Stimulated activated CD4-positive, alpha-beta T cell treated with anti-CD3 and anti-CD28 coated beads, Interleukin-4, amount 100 ng/mL, for 1 hour (primary cell): ENCODE results near the gene STK38L.
A peak's percentile ranks its signal among the peaks of the same experiment; 100 is the strongest.

Source experiments
- DNase-seq: peaks from one replicate; pipeline ENCODE4 v3.0.0-alpha.2; 2020

STK38L gene

DNA sequence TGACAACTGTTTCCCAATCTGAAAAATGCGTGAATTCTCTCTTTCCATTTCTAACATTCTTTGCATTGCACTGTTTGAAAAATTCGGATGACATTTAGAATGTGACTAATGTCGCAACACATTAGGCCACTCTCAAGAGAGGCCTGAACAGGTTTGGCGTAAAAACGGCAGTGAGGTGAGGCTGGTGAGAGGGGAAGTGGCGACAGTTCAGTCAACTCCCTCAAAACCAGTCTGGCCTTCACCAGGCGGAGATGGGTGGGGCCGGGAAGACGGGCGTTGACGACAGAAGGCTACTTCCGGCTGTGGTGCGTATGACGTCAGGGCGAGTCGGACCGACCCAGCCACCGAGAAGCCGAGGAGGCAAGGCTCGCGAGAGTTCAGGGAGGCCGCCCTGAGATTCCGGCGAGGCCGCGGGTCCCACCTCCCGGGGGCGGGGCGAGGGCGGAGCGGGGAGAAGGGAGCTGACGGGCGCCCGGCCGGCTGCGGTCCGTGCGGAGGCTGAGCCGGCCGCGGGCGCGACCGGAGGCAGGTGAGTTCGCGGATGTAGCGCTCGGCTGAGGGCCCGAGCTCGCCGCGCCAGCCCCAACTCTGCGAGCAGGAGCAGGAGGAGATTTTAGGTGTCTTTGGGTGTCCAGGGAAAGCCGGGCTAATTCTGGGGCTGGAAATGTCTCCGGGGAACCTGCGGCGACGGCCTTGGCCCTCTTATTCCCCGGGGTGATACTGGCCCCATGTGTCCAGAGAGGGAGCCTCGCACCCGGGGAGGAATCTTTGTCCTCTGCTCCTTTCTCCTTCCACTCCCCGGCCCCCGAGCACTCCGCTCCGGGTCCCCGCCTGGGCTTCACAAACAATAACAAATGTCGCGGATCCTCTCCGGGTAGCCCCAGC lies at the start of gene STK38L:
TSS of gene STK38L (plus strand) at position 483 of the 885 bp plus-strand sequence. CDS start 53,435 bp downstream, outside the sequence.
- peak; percentile 99 for DNase-seq

DNA sequence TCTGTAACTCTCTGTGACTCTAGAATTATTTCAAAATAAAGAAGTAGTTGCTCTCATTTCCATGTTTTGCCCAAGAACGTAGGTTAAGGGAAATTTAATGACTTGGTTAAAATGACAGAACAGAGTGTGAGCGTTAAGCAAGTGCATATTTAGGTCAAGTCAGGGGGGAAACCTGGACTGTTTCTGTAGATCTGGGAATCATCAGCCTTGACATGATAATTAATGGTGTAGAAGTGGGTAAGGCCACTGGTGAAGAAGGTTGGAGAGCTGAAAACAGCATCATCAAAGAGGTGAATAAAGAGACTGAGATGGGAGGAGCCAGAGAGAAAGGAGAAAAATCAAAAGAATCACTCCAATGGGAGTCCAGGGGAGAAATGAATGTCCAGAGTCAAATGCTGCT lies 49.4 kb upstream of the STK38L start:
- DNase-seq = no peak

DNA sequence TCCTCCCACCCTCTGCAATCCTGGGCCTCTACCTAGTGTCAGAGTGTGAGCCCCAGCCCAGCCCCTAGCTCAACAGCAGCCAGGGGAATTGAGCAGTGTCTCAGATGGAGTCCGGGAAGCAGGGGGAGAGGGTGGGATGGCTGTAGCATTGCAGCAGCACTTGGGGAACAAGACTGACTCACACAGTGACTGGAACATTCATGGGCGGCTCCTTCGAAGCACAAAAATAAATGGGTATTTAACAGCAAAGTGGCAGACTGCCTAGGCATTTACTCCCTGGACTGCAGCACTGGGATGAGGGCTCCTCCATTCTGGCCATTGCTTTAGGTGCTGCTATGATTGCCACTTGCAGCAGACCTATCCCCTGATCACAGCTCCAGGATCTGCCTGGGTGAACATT lies 46.0 kb upstream of the STK38L start:
- DNase-seq = no peak

DNA sequence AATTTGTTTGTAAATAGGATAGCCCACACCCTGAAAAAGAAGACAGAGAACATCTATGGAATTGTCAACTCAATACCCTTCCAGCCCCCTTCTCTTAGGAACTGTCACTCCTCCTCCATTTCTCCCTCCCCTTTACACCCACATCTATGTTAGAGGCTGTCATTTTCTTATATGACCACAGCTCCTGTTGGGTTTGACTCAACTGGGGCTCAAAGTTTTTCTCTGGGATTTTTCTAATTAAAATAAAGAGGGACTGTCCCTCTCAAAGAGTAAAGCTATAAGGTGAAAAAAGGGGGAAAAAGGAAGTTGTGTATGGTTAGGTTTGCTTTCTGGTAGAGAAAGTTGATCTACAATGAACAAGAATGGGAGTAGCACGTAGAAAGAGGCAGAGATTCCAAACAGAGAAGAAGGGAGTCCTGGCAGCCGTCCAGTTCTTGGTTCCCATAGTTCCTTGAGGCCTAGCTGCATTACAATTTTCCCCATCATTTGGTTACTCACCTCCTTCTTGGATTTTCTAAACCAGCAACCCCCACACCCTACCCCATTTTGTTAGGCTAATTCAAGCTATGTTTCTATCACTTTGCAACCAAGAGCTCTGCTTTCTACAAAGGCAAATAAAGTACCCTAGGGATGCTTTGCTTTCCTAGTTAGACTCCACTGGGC lies 44.3 kb upstream of the STK38L start:
- no peak for DNase-seq

DNA sequence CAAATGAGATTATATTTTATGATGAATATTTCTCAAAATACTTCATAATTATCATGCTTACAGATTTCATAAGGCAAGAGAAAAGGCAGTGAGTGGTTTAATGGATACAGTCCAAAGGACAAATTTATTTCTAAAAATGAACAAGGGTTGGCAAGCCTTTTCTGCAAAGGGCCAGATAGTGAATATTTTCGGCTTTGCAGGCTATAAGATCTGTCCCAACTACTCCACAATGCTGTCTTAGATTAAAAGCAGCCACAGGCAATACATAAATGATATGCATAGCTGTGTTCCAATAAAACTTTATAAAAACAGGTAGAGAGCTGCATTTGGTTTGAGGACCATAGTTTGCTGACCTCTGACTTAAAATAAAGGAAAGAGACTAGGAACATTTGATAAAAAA lies 42.9 kb upstream of the STK38L start:
- DNase-seq = no peak

DNA sequence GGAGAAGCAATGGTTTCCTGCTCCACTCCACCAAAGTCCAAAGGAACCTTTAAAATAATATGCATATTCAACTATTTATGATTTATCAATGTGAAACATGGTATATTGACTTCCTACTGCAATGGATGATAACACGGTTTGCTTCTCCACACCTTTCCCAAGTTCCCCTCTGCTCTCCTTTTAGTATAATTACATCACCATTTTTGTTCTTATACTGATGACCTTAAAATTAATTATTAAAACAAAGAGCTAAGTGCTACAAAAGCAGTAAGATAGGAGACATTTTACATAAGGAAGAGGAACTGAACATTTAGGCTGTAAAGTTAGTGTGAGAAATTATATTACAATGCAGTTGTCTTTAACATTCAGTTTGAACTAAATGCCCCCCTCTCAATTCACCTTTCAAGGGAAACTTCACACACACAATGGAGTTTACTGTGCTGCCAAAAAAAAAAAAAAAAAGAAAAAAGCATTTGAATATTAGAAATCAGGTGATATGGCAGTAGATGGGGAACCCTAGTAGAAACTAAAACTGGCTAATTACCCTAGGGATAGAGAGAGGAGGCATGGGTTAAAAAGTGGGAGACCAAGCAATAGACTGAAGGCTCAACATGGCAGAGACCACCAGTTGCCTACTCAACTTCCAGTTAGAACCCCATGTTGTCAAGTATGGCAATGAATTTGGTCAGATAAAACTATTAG lies 37.1 kb upstream of the STK38L start:
- no peak for DNase-seq

DNA sequence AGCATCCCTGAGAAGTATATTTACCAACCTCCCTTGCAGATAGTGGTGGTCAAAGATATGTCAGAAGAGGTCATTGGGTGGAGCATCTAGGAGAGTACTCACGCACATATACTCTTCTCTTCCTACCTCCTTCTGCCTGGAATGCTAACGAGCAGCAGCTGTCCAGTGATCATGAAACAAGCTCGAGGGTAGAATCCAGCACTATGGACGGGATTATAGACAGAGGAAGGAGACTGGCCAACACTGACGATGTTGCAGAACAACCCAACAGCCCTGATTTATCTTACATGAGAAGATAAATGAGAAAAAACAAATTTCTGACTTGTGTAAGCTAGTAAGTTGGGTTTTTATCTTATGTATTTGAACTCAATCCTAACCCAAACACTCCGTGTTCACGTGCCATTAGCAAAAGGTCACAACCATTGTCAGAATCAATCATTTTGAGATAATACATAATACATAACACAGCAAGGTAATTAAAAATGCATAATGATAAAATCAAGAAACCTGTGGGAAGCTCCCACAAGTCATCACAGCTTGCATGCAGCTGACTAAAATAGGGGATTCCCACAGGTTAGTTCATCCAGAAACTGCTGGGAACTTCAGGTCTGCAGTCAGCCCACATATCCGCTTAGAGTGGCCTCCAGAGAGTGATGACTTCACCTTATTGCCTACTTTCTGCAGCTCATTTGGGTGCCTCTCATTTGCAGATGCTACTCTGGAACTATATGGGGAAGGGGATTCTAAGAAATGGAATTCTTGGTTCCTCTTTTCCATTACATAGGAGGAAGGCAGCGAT lies 36.3 kb upstream of the STK38L start:
- DNase-seq = peak; percentile 11

DNA sequence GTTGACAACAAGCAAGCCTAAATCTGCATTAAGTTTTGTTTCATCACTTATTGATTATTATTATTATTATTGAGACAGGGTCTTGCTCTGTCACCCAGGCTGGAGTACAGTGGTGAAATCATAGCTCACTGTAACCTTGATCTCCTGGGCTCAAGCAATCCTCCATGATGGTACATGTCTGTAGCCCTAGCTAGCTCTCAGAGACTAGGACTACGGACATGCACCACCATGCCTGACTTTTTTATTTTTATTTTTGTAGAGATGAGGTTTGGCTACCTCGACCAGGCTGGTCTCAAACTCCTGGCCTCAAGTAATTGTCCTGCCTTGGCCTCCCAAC lies 35.7 kb upstream of the STK38L start:
- no peak for DNase-seq

DNA sequence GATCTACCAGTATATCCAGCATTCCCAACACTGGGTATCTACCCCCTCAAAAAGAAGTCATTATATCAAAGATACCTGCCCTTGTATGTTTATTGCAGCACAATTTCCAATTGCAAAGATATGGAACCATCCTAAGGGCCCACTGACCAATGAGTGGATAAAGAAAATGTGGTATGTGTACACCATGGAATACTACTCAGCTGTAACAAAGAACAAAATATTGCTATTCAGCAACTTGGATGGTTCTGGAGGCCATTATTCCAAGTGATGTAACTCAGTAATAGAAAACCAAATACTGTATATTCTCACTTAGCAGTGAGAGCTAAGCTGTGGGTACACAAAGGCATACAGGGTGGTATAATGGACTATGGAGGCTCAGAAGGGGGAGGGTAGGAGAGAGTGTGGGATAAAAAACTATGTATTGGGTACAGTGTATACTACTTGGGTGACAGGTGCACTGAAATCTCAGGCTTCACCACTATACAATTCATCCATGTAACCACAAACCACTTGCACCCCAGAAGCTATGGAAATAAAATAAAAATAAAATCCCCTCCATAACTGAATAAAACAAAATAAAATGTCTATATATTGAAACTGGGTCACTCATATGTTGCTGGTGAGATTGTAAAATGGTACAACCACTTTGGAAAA lies 34.7 kb upstream of the STK38L start:
- DNase-seq = no peak

DNA sequence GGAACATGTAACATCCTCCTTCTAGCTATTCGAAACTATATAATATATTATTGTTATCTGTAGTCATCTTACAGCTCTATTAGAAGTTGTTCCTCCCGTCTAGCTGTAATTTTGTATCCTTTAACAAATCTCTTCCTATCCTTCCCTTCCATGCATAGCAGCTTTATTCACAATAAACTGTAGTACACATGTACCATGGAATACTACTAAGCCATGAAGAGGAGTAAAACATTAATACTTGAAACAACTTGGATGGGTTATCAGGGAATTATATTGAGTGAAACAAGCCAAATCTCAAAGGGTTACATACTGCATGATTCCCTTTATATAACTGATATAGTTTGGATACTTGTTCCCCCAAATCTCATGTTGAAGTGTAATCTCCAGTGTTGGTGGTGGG lies 33.9 kb upstream of the STK38L start:
- no peak for DNase-seq

DNA sequence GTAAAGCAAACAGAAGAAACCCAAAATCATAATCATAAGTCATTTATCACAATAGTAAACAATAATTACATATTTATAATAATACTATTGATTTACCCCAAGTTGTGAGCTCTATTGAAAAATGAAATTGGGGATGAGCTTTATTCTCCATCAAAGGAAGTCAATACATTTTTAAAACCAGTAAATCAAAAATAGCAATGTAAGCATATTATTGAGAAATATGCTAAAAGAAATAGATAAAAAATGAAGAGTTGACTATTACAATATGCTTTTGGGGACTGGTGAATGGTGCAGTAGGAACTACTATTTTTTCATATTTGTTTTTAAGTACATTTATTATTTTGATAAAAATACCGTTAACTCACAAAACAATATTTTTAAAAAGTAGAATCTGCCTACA lies 31.2 kb upstream of the STK38L start:
- no peak for DNase-seq

DNA sequence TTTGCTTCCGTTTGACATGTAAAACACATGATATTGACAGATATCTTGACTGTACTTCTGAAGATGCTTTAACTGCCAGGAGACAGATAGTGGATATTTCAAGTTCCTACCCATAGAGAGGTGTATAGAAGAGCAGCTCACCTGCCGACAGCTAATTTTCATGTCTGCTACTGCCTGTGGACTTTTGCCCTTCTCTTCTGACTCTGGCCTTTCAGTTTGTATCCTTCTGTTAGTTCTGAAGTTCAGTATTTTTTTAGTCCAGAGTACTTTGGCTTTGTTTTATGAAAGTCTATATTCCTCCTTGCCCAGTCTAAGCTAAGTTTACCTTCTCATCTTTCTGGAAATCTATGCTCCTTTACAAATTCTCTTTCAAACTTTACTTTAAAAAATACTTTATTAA lies 30.8 kb upstream of the STK38L start:
- no peak for DNase-seq

DNA sequence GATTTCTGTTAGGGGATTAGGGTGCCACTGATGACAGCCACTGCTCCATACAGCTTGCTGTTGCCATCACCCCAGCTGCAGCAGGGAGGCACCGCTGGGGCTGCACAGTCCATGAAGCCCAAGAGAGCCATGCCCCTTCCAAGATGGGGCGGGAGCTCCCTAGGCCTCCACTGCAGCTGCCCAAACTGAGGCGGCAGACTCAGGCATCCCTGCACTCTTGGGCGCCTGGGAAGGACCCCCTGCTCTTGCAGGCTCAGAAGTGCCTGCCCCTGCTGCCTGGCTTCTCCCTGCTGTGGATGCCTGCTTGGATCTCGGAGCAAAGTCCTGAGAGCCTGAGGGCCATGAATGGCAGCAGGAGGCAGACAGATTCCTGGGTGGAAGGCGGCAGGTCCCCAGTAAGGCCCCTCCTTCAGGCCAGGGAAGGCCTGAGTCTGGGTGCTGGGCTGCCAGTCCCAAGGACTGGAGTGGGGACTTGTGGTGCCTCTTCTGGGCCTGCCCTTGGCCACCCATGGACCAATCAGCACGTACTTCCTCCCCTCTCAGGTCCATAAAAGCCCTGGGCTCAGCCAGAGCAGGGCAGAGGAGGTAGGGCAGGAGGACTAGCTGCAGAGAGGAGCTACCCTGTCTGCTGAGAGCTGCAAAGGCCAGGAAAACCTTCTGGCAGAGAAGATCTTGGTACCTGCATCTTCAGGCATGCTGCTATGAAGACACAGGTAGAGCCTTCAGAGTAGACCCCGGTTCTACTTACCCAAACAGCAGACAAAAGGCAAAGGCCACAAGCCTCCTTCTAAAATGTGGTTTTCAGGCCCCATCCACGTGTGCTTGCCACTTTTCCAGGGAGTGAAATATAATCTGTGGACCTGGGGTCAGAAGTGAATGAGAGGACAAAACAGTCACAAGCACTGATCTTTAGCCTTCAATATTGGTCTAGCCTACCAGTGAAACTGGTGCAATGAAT lies 30.0 kb upstream of the STK38L start:
- no peak for DNase-seq

DNA sequence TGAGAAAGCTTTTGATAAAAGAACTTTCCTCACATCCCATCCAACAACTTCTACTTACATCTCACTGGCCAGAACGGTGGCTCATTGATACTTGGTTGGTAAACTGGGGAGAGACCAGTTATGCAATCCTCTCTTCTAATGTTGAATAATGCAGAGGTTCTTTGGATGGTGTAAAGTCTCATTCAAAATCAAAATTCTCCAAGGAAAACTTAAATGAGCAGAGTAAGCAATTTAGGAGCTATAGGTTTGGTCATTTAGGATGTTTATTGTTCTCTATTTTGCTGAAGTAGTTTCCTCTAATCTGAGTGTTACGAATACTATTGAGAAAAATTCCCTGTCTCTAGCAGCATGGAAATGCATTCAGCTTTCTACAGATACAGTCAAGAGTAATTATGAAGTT lies 26.5 kb upstream of the STK38L start:
- no peak for DNase-seq

DNA sequence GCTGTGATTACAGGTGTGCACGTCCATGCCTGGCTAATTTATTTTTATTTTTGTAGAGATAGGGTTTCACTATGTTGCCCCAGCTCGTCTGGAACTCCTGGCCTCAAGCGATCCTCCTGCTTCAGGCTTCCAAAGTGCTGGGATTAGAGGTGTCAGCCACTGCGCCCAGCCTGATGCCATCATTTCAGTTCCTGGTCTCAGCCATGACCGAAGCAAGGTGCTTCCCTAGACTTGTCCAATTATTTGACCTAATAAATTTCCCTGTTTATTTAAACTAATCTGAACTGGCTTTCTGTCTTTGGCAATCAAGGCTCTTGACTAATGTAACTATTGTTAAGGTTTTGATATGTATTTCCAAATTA lies 24.4 kb upstream of the STK38L start:
- DNase-seq = no peak

DNA sequence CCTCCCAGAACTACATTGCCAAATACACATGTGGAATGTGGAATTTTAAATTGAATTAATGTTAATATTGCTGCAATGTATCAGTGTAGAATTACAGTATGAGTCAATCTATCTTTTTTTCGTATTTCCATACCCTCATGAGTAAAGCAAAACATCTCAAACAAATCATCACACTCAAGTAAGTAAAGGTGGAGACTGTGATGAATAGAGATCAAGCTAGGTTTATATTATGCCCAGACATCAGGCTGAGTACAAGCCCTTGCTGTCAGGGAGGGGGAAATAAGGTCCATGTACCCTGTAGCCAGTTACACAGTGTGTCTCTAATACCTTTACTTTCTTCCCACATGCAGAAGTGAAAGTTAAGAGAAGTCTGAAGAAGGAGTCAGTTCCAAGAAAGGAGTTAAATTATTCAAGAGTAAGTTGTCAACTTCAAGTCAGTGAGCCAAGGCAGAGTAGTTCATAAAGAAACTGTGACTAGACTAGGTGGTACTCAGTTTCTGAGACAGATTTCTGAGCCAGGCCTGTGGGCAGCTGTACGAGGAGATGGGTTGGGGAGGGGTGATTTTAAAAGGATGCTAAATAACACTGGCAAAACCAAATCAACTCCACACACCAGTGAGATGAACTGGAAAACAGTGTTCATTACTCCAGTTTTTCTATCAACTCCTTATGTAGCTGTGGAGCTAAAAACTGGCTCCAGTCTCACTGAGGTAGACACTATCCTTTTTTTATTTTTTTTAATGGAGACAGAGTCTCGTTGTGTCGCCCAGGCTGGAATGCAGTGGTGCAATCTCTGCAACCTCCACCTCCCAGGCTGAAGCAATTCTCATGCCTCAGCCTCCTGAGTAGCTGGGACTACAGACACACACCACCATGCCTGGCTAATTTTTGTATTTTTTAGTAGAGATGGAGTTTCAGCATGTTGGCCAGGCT lies 23.8 kb upstream of the STK38L start:
- no peak for DNase-seq

DNA sequence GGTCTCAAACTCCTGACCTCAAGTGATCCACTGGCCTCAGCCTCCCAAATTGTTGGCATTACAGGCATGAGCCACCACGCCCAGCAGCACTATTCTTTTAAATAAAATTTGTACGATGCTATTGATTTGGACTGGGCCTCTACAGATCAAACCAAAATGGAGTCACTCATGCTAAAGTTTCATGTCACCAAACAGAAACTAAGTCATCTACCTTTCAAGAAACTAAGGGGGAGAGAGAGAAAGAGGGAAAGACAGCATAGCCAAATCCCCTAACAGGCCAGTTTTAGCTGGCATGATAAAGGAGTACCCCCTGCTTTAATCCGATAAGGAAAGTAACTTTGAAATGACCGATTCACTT lies 23.1 kb upstream of the STK38L start:
- DNase-seq = no peak

DNA sequence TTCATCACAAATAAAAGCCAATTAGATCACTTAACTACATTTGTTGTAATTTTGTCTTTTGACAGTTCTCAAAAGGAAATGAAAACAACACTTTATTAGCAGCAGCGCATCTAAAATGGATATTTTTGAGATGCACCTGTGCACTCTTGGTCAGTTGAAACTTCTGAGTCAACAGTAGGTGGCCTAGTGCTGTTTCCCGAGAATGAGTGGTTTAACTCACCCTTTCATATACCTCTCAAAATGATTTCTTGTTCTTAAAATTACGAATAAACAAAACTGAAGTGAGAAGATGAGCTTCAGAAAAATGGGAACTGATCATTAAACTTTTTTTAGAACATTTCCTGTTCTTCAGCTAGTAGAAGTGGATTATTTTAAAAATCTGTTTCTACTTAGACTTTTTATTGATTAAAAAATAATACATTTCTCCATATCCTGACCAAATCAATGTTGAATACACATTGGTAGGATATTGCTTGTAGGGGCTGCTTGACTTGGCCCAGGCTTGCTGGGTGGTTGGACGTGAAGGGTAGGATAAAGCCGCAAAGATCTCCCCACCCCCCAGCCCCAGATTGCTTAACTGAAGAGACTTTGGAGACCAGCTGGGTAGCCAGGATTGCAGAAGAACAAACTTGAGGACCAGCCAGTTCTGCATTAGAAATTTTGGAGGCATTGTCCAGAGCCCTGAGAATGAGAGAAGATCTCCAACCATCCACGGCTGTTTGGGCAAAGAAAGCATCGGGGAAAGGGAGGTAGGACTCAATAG lies 22.3 kb upstream of the STK38L start:
- DNase-seq = no peak

DNA sequence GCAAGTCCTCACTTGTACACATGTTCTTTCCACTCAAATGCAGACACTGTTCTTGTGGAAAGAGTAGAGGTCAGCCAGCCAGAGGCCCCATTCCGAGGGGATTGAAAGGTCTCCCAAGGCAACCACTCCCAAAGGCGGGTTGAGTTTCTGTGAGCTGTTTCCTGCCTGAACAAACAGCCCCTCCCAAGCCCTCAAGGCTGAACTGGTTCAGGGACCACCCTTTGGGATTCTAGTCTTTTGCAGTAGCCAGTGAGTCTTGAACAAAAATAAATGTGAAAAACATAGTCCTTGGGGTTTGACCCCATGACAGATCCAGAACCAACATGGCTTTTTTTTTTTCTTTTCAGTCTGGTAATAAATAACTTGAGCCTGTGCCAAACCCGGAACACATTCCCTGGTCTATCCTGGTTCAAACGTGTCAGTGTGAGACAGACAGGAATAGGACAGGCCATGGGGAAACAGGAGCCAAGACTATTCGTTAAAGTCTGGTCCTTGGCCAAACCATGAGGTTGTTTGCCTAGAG lies 17.6 kb upstream of the STK38L start:
- no peak for DNase-seq
